Transverse colon (tissue), 4 donors: ENCODE data around the gene CD74. TPM values are rescaled to one million over a fixed set of nuclear protein-coding genes. Genes with fewer than 3 reads are reported as not detected.
A peak's percentile ranks its signal among the peaks of the same experiment; 100 is the strongest.

Experiments
- DNase-seq: peaks from one replicate; pipeline ENCODE4 v3.0.0-alpha.2; 2019
- H3K27ac ChIP-seq, 4 donors: fragments of 200-600 bp; sonication (generic); 2 replicates each; pipeline ENCODE4 v1.5.1; 2016 to 2018; ENCODE audit warnings: inconsistent platforms in 4 of 4
- H3K27me3 ChIP-seq: fragments of 200-600 bp; sonication (generic); 2 replicates; pipeline ENCODE4 v1.5.1; 2017; ENCODE audit warnings: inconsistent platforms
- H3K36me3 ChIP-seq, 4 donors: fragments of 200-600 bp; sonication (generic); 2 replicates each; pipeline ENCODE4 v1.5.1; 2017 to 2019; ENCODE audit warnings: inconsistent platforms in 4 of 4
- H3K4me1 ChIP-seq, 4 donors: fragments of 200-600 bp; sonication (generic); 2 replicates each; pipeline ENCODE4 v1.5.1; 2017 to 2020; ENCODE audit warnings: inconsistent platforms in 4 of 4
- H3K4me3 ChIP-seq, 4 donors: fragments of 200-600 bp; sonication (generic); 1 replicate in 1 of 4; 2 replicates in 3 of 4; pipeline versions ENCODE4 v1.5.1 to v1.6.1; 2017 to 2019; ENCODE audit warnings: inconsistent platforms in 4 of 4
- H3K9me3 ChIP-seq, 2 donors: fragments of 200-600 bp; sonication (generic); 2 replicates each; pipeline ENCODE4 v1.5.1; 2017 to 2019; ENCODE audit warnings: inconsistent platforms in 2 of 2
- EP300 ChIP-seq: sonication (generic); formaldehyde crosslinking; IDR thresholded peaks from one replicate; pipeline ENCODE4 v1.6.1; 2017; ENCODE audit warnings: antibody characterized with exemption, low read depth
- POLR2A ChIP-seq: fragments of 450-650 bp; IDR thresholded peaks from one replicate; pipeline ENCODE4 v1.6.1; 2016; ENCODE audit warnings: antibody characterized with exemption, mild to moderate bottlenecking, moderate library complexity
- POLR2AphosphoS5 ChIP-seq, 3 donors: sonication (generic); formaldehyde crosslinking; IDR thresholded peaks; one replicate each; pipeline ENCODE4 v1.6.1; 2016; ENCODE audit warnings: antibody characterized with exemption in 3 of 3
- WGBS, 2 donors: methylation state at CpG; one replicate each; pipeline ENCODE4 v1.1.5; 2018; ENCODE audit warnings: low coverage in 1 of 2; 5-methylcytosine and 5-hydroxymethylcytosine counted together
- in situ Hi-C, 4 donors: fragments of 200-750 bp; cut with MboI; loops; one replicate each; pipeline versions ENCODE4 v1.15.0 to v1.15.1; 2017; ENCODE audit warnings: low sequenced_read_pairs in 3 of 4, low pct_ligation_motif_present in 1 of 4, low pct_unique_long_range_greater_than_20kb in 1 of 4
- intact Hi-C: fragments of 100-400 bp; cut with DNase I; formaldehyde crosslinking; loops from one replicate; pipeline ENCODE4 v1.15.1; 2023; ENCODE audit warnings: low total_unique reads
- total RNA-seq, 4 donors: library from RNA; depleted of rRNA; stranded (reverse); fragments of >200 nt; gene quantifications; one replicate each; pipeline ENCODE4 v1.1.0, GENCODE V29; 2016
- TF ChIP-seq, protein P1 (sequence below), 5 experiments: fragments of 200-600 bp in 3 of 5; fragments of 450-650 bp in 2 of 5; sonication (generic) in 3 of 5; IDR thresholded peaks; 1 replicate in 2 of 5; 2 replicates in 3 of 5; pipeline ENCODE4 v1.5.1; 2016 to 2017; ENCODE audit warnings: antibody characterized with exemption in 5 of 5, inconsistent platforms in 3 of 5, mild to moderate bottlenecking in 2 of 5, moderate library complexity in 1 of 5

The CD74 gene
- total RNA-seq, 4 donors from 2014 or later: 54.3 to 451 (median 259) TPM

- in situ Hi-C loops (loop anchor here (25.0 kb wide), 3 partner anchors 180 to 305 kb away; partner anchors contain the start of genes CDX1 (in 2 of the 4) and PDGFRB (in 2 of the 4)), intact Hi-C loops (no loop called here)
- H3K27ac ChIP-seq: no peak overlapping the region
- H3K4me1 ChIP-seq: peaks cover 0 to under 1% (median 0%) of the 10 kb centered on the region in 4 donors
- peaks cover 0 to 39% (median 22%) of the 10 kb centered on the region in 4 donors for H3K36me3 ChIP-seq
- TF ChIP-seq, protein P1, sequence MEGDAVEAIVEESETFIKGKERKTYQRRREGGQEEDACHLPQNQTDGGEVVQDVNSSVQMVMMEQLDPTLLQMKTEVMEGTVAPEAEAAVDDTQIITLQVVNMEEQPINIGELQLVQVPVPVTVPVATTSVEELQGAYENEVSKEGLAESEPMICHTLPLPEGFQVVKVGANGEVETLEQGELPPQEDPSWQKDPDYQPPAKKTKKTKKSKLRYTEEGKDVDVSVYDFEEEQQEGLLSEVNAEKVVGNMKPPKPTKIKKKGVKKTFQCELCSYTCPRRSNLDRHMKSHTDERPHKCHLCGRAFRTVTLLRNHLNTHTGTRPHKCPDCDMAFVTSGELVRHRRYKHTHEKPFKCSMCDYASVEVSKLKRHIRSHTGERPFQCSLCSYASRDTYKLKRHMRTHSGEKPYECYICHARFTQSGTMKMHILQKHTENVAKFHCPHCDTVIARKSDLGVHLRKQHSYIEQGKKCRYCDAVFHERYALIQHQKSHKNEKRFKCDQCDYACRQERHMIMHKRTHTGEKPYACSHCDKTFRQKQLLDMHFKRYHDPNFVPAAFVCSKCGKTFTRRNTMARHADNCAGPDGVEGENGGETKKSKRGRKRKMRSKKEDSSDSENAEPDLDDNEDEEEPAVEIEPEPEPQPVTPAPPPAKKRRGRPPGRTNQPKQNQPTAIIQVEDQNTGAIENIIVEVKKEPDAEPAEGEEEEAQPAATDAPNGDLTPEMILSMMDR (IDR thresholded peaks at IDR 0.05): no peak
- TF ChIP-seq EP300 (no peak), POLR2A (no peak), POLR2AphosphoS5 (IDR thresholded peaks at IDR 0.05) (no peak)
- no peak for DNase-seq
- no peaks in the 10 kb centered on the region for H3K27me3 ChIP-seq
- 59 to 66% methylated on average over 3 to 18 of the region's 18 CpGs for WGBS, 2 donors
- no peak overlapping the region for H3K4me3 ChIP-seq
- H3K9me3 ChIP-seq: no peaks in the 10 kb centered on the region
Measured at GRCh38 chr5:150441813-150442698, 29.3 kb upstream of the CD74 start.

DNA sequence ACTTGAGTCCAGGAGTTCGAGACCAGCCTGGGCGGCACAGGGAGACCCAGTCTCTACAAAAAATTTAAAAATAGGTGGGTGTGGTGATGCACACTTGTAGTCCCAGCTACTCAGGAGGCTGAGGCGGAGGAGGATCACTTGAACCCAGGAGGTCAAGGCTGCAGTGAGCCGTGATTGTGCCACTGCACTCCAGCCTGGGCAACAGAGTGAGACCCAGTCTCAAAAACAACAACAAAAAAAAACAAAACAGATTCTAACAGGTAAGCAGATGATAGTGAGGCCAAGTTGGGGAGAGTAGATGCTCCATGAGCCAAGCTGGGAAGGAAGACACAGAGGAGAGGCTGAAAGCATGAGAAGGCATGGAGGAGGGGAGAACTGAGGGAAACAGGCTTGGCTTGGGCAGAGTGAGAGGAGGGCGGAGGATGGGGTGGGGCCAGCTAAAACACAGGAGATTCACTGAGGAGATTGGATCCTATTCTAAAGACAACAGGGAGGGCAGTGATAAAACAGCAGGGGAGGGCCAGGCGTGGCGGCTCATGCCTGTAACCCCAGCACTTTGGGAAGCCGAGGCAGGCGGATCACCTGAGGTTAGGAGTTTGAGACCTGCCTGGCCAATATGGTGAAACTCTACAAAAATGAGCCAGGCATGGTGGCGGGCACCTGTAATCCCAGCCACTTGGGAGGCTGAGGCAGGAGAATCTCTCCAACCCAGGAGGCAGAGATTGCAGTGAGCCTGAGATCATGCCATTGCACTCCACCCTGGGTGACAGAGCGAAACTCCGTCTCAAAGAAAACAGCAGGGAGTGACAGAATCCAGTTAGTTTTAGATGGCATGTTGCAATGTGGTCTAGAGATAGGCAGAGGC, 28.5 kb upstream of the CD74 start:
- H3K4me3 ChIP-seq: no peak overlapping the region
- 91 to 92% methylated on average over 7 to 12 of the region's 12 CpGs for WGBS, 2 donors
- H3K27ac ChIP-seq: no peak overlapping the region
- intact Hi-C loops: no loop called here
- H3K36me3 ChIP-seq: peaks cover 0 to 30% (median 17%) of the 10 kb centered on the region in 4 donors
- no peaks in the 10 kb centered on the region for H3K27me3 ChIP-seq
- DNase-seq: no peak
- TF ChIP-seq, protein P1 (IDR thresholded peaks at IDR 0.05): no peak
- no peak for TF ChIP-seq POLR2AphosphoS5 (IDR thresholded peaks at IDR 0.05)
- no peak for TF ChIP-seq POLR2A
- TF ChIP-seq EP300: no peak
- no peaks in the 10 kb centered on the region for H3K9me3 ChIP-seq
- in situ Hi-C loops: loop anchor here (25.0 kb wide), 3 partner anchors 179 to 304 kb away; partner anchors contain the start of genes CDX1 (in 2 of the 4) and PDGFRB (in 2 of the 4)
- no peaks in the 10 kb centered on the region for H3K4me1 ChIP-seq

- WGBS, 2 donors: 42 to 67% methylated on average over 3 to 4 of the region's 4 CpGs
- in situ Hi-C loops: loop anchor here (25.0 kb wide), 3 partner anchors 177 to 302 kb away; partner anchors contain the start of genes CDX1 (in 2 of the 4) and PDGFRB (in 2 of the 4)
- Histone ChIP-seq H3K27me3 (no peaks in the 10 kb centered on the region), H3K27ac (no peak overlapping the region), H3K36me3 (peaks cover 0 to 8% (median 4%) of the 10 kb centered on the region in 4 donors), H3K4me1 (peaks cover 0 to 2% (median 0%) of the 10 kb centered on the region in 4 donors), H3K9me3 (no peaks in the 10 kb centered on the region), H3K4me3 (no peak overlapping the region)
- TF ChIP-seq POLR2A (no peak), POLR2AphosphoS5 (IDR thresholded peaks at IDR 0.05) (no peak)
- TF ChIP-seq, protein P1 (IDR thresholded peaks at IDR 0.05): peak; percentile 29 to 50 (median 39)
- intact Hi-C loops: no loop called here
- DNase-seq: no peak
Measured at GRCh38 chr5:150438873-150439546, 26.3 kb upstream of the CD74 start.
